ENCODE results near the gene PGLYRP1. TPM values are rescaled to one million over a fixed set of nuclear protein-coding genes. Genes with fewer than 3 reads are reported as not detected.

Gene PGLYRP1
- polyA plus RNA-seq, 1 of the 3 experiments (the other 2 are of a cell fraction) = not detected

DNA sequence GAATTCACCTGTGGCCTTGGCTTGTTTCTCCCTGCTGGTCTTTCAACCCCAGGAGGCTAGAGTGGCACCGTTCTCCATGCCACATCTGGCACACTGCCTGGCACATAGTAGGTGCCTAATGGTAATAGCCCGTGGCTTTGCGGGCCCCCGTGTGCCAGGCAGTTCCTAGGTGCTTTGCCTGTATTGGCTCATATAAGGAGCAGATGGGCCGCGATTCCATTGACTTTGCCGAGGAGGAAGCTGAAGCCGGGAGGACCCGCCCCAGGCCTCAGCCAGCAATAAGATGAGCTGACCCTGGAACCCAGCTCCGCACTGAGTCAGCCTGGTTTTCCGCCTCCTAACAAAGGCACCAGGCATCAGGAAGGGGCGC, 807 bp downstream of the PGLYRP1 start:
- POLR2A ChIA-PET = no interaction called here
- Histone ChIP-seq H3K27ac (ENCODE audit: low read depth in 2 of 2, low read length in 1 of 2) (no peak overlapping the region), H3K36me3 (replicated peaks in 1 of 2; ENCODE audit: control insufficient read depth in 1 of 2, insufficient read depth in 2 of 2, low read length in 1 of 2) (no peaks in the 10 kb centered on the region), H3K79me2 (ENCODE audit: insufficient read depth) (no peaks in the 10 kb centered on the region), H3K27me3 (ENCODE audit: insufficient read depth) (no peaks in the 10 kb centered on the region), H3K9ac (no peak overlapping the region), H4K20me1 (ENCODE audit: insufficient read depth) (peaks cover 18% of the 10 kb centered on the region), H3K9me3 (no peaks in the 10 kb centered on the region), H3K4me3 (ENCODE audit: low read depth in 2 of 2, low read length in 1 of 2) (no peak overlapping the region), H3K4me2 (no peak overlapping the region), H3F3A (replicated peaks; ENCODE audit: insufficient read depth) (peaks cover 15% of the 10 kb centered on the region), H3K4me1 (ENCODE audit: control insufficient read depth in 1 of 2, insufficient read depth in 2 of 2, low read depth in 1 of 2, low read length in 1 of 2) (no peaks in the 10 kb centered on the region), H3K9me2 (no peaks in the 10 kb centered on the region), H2AFZ (ENCODE audit: low read depth) (no peak overlapping the region)
- DNase-seq = no peak
- CTCF ChIA-PET = interaction anchor here (1.2 to 2.6 kb wide), 5 partner anchors 13 to 242 kb away, joined by 4 to 11 read pairs (median 4); no protein-coding TSS in a partner anchor
- 80% methylated on average over 7 of the region's 12 CpGs for WGBS (ENCODE audit: low lambda C conversion rate)
- TF ChIP-seq RXRA (IDR thresholded peaks at IDR 0.05; ENCODE audit: borderline replicate concordance, low read depth) = no peak
- TF ChIP-seq GABPA (IDR thresholded peaks at IDR 0.05; ENCODE audit: low read depth) = no peak
- TF ChIP-seq RCOR1 (IDR thresholded peaks at IDR 0.05; ENCODE audit: low read length) = no peak
- TF ChIP-seq RFX5 (IDR thresholded peaks at IDR 0.05; ENCODE audit: low read length) = no peak
- no peak for TF ChIP-seq MEF2A (IDR thresholded peaks at IDR 0.05; ENCODE audit: borderline replicate concordance, low read depth)
- TF ChIP-seq GATA2 (CRISPR knock-in tag; IDR thresholded peaks at IDR 0.05) = no peak
- TF ChIP-seq TCF12 (IDR thresholded peaks at IDR 0.05) = no peak
- TF ChIP-seq, protein P1, sequence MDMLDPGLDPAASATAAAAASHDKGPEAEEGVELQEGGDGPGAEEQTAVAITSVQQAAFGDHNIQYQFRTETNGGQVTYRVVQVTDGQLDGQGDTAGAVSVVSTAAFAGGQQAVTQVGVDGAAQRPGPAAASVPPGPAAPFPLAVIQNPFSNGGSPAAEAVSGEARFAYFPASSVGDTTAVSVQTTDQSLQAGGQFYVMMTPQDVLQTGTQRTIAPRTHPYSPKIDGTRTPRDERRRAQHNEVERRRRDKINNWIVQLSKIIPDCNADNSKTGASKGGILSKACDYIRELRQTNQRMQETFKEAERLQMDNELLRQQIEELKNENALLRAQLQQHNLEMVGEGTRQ (IDR thresholded peaks at IDR 0.05; ENCODE audit: borderline replicate concordance, low read depth, low read length) = no peak
- no peak for TF ChIP-seq SIN3A (IDR thresholded peaks at IDR 0.05; ENCODE audit: borderline replicate concordance, low read depth, low read length)
- TF ChIP-seq SMC3 (IDR thresholded peaks at IDR 0.05; ENCODE audit: low read depth, low read length) = no peak
- no peak for TF ChIP-seq POLR2AphosphoS5 (IDR thresholded peaks at IDR 0.05; ENCODE audit: low read depth, low read length)
- TF ChIP-seq, protein P2, sequence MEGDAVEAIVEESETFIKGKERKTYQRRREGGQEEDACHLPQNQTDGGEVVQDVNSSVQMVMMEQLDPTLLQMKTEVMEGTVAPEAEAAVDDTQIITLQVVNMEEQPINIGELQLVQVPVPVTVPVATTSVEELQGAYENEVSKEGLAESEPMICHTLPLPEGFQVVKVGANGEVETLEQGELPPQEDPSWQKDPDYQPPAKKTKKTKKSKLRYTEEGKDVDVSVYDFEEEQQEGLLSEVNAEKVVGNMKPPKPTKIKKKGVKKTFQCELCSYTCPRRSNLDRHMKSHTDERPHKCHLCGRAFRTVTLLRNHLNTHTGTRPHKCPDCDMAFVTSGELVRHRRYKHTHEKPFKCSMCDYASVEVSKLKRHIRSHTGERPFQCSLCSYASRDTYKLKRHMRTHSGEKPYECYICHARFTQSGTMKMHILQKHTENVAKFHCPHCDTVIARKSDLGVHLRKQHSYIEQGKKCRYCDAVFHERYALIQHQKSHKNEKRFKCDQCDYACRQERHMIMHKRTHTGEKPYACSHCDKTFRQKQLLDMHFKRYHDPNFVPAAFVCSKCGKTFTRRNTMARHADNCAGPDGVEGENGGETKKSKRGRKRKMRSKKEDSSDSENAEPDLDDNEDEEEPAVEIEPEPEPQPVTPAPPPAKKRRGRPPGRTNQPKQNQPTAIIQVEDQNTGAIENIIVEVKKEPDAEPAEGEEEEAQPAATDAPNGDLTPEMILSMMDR (IDR thresholded peaks at IDR 0.05) = no peak
- no peak for TF ChIP-seq NRF1 (IDR thresholded peaks at IDR 0.05; ENCODE audit: low read depth, low read length)
- no peak for TF ChIP-seq TAF1 (IDR thresholded peaks at IDR 0.05; ENCODE audit: borderline replicate concordance, low read depth, low read length)
- TF ChIP-seq JUND (IDR thresholded peaks at IDR 0.05) = no peak
- no peak for TF ChIP-seq CHD2 (IDR thresholded peaks at IDR 0.05; ENCODE audit: low read length, partially characterized antibody)
- no peak for TF ChIP-seq MXI1 (IDR thresholded peaks at IDR 0.05; ENCODE audit: low read depth, low read length)
- TF ChIP-seq FOXM1 (IDR thresholded peaks at IDR 0.05; ENCODE audit: low read depth) = no peak
